ENCODE measurements around the gene LRFN2.

The LRFN2 gene

DNA sequence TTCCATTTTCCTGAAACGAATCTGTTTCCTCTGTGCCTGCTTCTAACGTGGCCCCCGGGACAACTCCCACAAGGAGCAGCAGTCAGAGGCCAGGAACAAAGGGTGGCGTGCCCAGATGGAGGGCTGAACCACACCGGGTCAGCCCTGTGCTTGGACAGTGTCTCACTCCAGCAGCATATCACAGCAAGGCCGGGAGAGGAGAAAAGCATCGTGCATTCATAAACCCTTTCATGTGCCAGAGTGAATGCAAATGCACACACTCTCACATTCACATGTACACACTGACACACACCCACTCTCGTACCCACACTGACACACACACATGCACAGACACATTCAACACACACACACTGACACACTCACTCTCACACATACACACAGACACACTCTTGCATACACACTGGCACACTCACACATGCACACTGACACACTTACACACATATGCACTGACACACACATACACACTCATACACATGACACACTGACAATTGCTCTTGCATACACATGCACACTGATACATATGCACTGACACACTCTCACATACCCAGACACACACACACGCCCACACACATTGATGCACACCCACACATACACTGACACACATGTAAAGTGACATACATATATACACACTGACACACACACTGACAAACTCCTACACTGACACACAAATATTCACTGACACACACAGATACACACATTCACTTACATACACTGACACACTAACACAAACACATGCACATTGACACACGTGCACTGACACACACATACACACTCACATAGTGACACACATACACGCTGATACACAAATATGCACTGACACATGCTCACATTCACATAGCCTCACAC is 237.0 kb downstream of the LRFN2 start:
- no peak for DNase-seq (ENCODE audit: low read depth, low spot score)

DNA sequence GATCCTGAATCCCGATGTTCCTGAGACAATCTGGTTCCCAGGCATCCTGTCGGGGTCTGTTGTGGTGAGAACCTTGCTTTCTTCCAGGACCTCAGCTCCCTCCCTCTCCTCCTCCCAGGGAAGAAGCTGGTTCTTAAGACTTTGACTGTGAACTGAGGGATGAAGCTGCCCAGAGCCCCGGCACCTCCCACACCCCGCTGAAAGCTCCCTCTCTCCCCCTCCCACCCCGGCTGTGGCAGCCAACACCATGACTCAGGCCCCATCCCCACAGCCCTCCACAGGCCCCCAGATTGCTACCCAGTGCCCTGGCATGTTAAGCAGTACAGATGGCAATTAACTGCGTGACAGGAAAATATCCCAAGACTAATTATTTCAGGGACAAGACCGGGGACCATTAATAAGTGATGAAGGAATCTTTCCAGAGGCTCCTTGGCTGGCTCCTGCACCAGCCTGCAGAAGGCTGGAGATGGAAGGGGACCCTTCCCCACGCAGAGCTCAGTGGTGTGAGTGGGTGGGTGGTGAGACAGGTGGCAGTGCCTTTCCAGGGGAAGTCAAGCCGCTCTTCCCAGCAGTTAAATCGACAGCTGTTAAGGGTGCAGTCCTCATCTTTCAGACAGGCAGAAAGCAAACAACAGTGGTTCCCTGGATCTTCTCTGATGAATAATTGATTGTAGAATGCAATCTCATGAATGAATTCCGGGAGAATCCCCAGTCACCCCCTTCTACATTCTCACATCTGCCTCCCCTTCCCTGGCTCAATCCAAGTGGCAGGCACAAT is 237.9 kb downstream of the LRFN2 start:
- DNase-seq (ENCODE audit: low read depth, low spot score): no peak

- DNase-seq (ENCODE audit: low read depth, low spot score): no peak
These were observed 238.6 kb downstream of the LRFN2 start for GRCh38 chr6:40348591-40348990.

GRCh38 chr6:40347571-40348011 is 239.6 kb downstream of the LRFN2 start:
- no peak for DNase-seq (ENCODE audit: low read depth, low spot score)

GRCh38 chr6:40346246-40346645 is 240.9 kb downstream of the LRFN2 start:
- no peak for DNase-seq (ENCODE audit: low read depth, low spot score)

- DNase-seq (ENCODE audit: low read depth, low spot score): no peak
These were observed 242.5 kb downstream of the LRFN2 start for GRCh38 chr6:40344566-40345167.

GRCh38 chr6:40343877-40344565 is 243.1 kb downstream of the LRFN2 start:
- no peak for DNase-seq (ENCODE audit: low read depth, low spot score)

DNA sequence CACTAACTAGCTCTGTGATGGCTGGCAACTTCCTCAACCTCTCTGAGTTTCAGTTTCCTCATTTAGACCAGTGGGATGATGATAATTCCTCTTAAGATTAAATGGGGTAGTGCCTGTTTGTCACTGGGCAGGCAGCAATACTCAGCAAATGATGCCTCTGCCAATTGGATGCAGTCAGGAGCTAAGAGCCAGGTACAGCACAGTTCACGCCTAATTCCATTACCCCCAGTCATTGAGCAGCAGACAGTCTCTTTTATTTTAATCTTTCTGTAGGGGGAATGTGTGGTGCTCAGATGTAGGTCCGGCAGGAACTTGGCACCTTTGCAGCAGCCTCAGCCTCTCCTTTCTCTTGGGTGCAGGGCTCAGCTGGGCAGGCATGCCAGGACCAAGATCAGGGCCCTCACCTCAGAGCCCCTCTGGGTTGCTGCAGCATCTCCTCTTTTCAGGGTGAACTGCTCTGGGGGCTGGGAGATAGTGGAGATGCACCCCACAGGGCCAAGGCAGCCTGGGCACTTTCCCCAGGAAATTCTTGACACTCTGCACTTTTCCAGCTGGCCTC is 243.8 kb downstream of the LRFN2 start:
- DNase-seq (ENCODE audit: low read depth, low spot score): no peak

GRCh38 chr6:40342723-40343122 is 244.4 kb downstream of the LRFN2 start:
- no peak for DNase-seq (ENCODE audit: low read depth, low spot score)

GRCh38 chr6:40341726-40342125 is 245.4 kb downstream of the LRFN2 start:
- DNase-seq (ENCODE audit: low read depth, low spot score): no peak

Measured in smooth muscle cell of the brain vasculature (primary cell).